Measurements from ENCODE around the gene ZPBP2.
A peak's percentile ranks its signal among the peaks of the same experiment; 100 is the strongest.
"Not testable (repeated sequence)": the region's sequence is repeated elsewhere in the genome, so short reads cannot be mapped to it uniquely, and the experiment has no call there.

Gene ZPBP2

GRCh38 chr17:39867880-39868553, at the start of gene ZPBP2:
Gene ZPBP2 (plus strand): TSS chr17:39868202. CDS start chr17:39868355, 153 bp downstream.
- no peak for DNase-seq

GRCh38 chr17:39818358-39819000, 49.5 kb upstream of the ZPBP2 start:
- DNase-seq = no peak

GRCh38 chr17:39820541-39820940, 47.5 kb upstream of the ZPBP2 start:
- no peak for DNase-seq

GRCh38 chr17:39820987-39821386, 47.0 kb upstream of the ZPBP2 start:
- DNase-seq = no peak

- no peak for DNase-seq
Measured at GRCh38 chr17:39822051-39822451, 46.0 kb upstream of the ZPBP2 start.

GRCh38 chr17:39823407-39824054, 44.5 kb upstream of the ZPBP2 start:
- peak in 1 of 2 experiments; percentile 11 for DNase-seq

GRCh38 chr17:39826334-39826733, 41.7 kb upstream of the ZPBP2 start:
- DNase-seq = no peak

- no peak for DNase-seq
Measured at GRCh38 chr17:39828443-39828842, 39.6 kb upstream of the ZPBP2 start.

- no peak for DNase-seq
Measured at GRCh38 chr17:39831588-39831987, 36.4 kb upstream of the ZPBP2 start.

- no peak for DNase-seq
Measured at GRCh38 chr17:39834017-39834416, 34.0 kb upstream of the ZPBP2 start.

- DNase-seq = no peak
Measured at GRCh38 chr17:39835038-39835786, 32.8 kb upstream of the ZPBP2 start.

- DNase-seq = no peak
Measured at GRCh38 chr17:39836117-39836516, 31.9 kb upstream of the ZPBP2 start.

- DNase-seq = no peak
Measured at GRCh38 chr17:39838057-39838456, 29.9 kb upstream of the ZPBP2 start.

- DNase-seq = no peak
Measured at GRCh38 chr17:39838784-39839183, 29.2 kb upstream of the ZPBP2 start.

GRCh38 chr17:39841134-39841683, 26.8 kb upstream of the ZPBP2 start:
- no peak for DNase-seq

GRCh38 chr17:39845052-39845846, 22.8 kb upstream of the ZPBP2 start:
- peak; percentile 25 to 49 for DNase-seq

- no peak for DNase-seq
Measured at GRCh38 chr17:39846205-39846604, 21.8 kb upstream of the ZPBP2 start.

GRCh38 chr17:39848600-39848999, 19.4 kb upstream of the ZPBP2 start:
- no peak for DNase-seq

- not testable (repeated sequence) for DNase-seq
Measured at GRCh38 chr17:39850186-39850585, 17.8 kb upstream of the ZPBP2 start.

GRCh38 chr17:39852239-39852638, 15.8 kb upstream of the ZPBP2 start:
- DNase-seq = no peak

GRCh38 chr17:39854909-39855308, 13.1 kb upstream of the ZPBP2 start:
- DNase-seq = no peak

Measured in NCI-H2081 (cell line).